GM23248 (cell line): ENCODE data around the gene DRC1. TPM values are rescaled to one million over a fixed set of nuclear protein-coding genes. Genes with fewer than 3 reads are reported as not detected.
"Not testable (repeated sequence)": the region's sequence is repeated elsewhere in the genome, so short reads cannot be mapped to it uniquely, and the experiment has no call there.

Experiments used
- DNase-seq: peaks from one replicate; pipeline ENCODE4 v3.0.0-alpha.2; 2015
- H2AFZ ChIP-seq: fragments of 200-600 bp; sonication (generic); 2 replicates; pipeline ENCODE4 v1.6.1; 2016; ENCODE audit warnings: antibody characterized with exemption
- H3F3A ChIP-seq: fragments of 200-600 bp; sonication (generic); 2 replicates; pipeline ENCODE4 v1.6.1; 2016; ENCODE audit warnings: mild to moderate bottlenecking, antibody characterized with exemption, mixed run types; ENCODE audit not compliant: insufficient read depth
- H3K27ac ChIP-seq: fragments of 200-600 bp; sonication (generic); 2 replicates; pipeline ENCODE4 v1.5.1; 2016; ENCODE audit warnings: mild to moderate bottlenecking
- H3K27me3 ChIP-seq: fragments of 200-600 bp; sonication (generic); replicated peaks from 2 replicates; pipeline ENCODE4 v1.6.1; 2016; ENCODE audit warnings: mild to moderate bottlenecking; ENCODE audit not compliant: insufficient read depth
- H3K36me3 ChIP-seq: fragments of 200-600 bp; sonication (generic); 2 replicates; pipeline ENCODE4 v1.6.1; 2016; ENCODE audit warnings: low read depth, mild to moderate bottlenecking
- H3K4me1 ChIP-seq: fragments of 200-600 bp; sonication (generic); 2 replicates; pipeline ENCODE4 v1.6.1; 2016; ENCODE audit warnings: mild to moderate bottlenecking; ENCODE audit not compliant: insufficient read depth
- H3K4me2 ChIP-seq: fragments of 200-600 bp; sonication (generic); one replicate; pipeline ENCODE4 v1.6.1; 2016; ENCODE audit warnings: mild to moderate bottlenecking; ENCODE audit not compliant: unreplicated experiment
- H3K4me3 ChIP-seq: fragments of 200-600 bp; sonication (generic); 2 replicates; pipeline ENCODE4 v1.5.1; 2016; ENCODE audit warnings: mild to moderate bottlenecking
- H3K79me2 ChIP-seq: fragments of 200-600 bp; sonication (generic); 2 replicates; pipeline ENCODE4 v1.6.1; 2016; ENCODE audit warnings: mild to moderate bottlenecking; ENCODE audit not compliant: insufficient read depth
- H3K9ac ChIP-seq: fragments of 200-600 bp; sonication (generic); 2 replicates; pipeline ENCODE4 v1.6.1; 2016; ENCODE audit warnings: mild to moderate bottlenecking
- H3K9me2 ChIP-seq: fragments of 200-600 bp; sonication (generic); 2 replicates; pipeline ENCODE4 v1.6.1; 2016; ENCODE audit warnings: mixed run types, mild to moderate bottlenecking, moderate library complexity; ENCODE audit not compliant: insufficient read depth
- H3K9me3 ChIP-seq: fragments of 200-600 bp; sonication (generic); one replicate; pipeline ENCODE4 v1.6.1; 2017; ENCODE audit warnings: low read depth
- H4K20me1 ChIP-seq: fragments of 200-600 bp; sonication (generic); 2 replicates; pipeline ENCODE4 v1.6.0; 2016; ENCODE audit not compliant: insufficient read depth
- EZH2 ChIP-seq: fragments of 200-600 bp; sonication (generic); IDR thresholded peaks from 2 replicates; pipeline ENCODE4 v1.6.1; 2018; ENCODE audit warnings: antibody characterized with exemption, mild to moderate bottlenecking; ENCODE audit not compliant: insufficient read depth, poor library complexity, severe bottlenecking
- EZH2phosphoT487 ChIP-seq: fragments of 200-600 bp; sonication (generic); IDR thresholded peaks from 2 replicates; pipeline ENCODE4 v1.6.1; 2018; ENCODE audit warnings: antibody characterized with exemption, moderate library complexity, mild to moderate bottlenecking, low read depth; ENCODE audit not compliant: insufficient read depth
- WGBS, 2 experiments: methylation state at CpG; one replicate each; pipeline ENCODE4 v1.1.6; 2015 to 2017; ENCODE audit warnings: low lambda C conversion rate in 2 of 2, low coverage in 1 of 2; ENCODE audit errors: missing lambda C conversion rate in 2 of 2; 5-methylcytosine and 5-hydroxymethylcytosine counted together
- in situ Hi-C: fragments of 300-500 bp; cut with MboI; formaldehyde crosslinking; loops from 2 replicates; pipeline ENCODE4 v1.15.0; 2020
- polyA plus RNA-seq: library from polyadenylated mRNA; unstranded; fragments of >200 nt; fragmentation: Nextera tagmentation; extraction: Ambion mirVana; gene quantifications from 2 replicates; pipeline ENCODE4 v1.2.1, GENCODE V29; 2016
- total RNA-seq: library from RNA; depleted of rRNA; stranded (reverse); fragments of >200 nt; shearing (Covaris generic); gene quantifications from 2 replicates; pipeline ENCODE4 v1.2.3, GENCODE V29; 2014; rRNA removed

The DRC1 gene
- total RNA-seq (0.89 TPM in 1 of 2 replicates, not detected in the other), polyA plus RNA-seq (0.35 TPM in 1 of 2 replicates, not detected in the other)

- H3K4me1 ChIP-seq, result no peaks in the 10 kb centered on the region
- no peaks in the 10 kb centered on the region for H3K9me3 ChIP-seq
- H3K9ac ChIP-seq, result peak within 1 kb of the TSS; percentile 76
- H3K79me2 ChIP-seq, result no peaks in the 10 kb centered on the region
- peak; percentile 92 for DNase-seq
- H4K20me1 ChIP-seq, result no peaks in the 10 kb centered on the region
- H3K4me3 ChIP-seq, result peak within 1 kb of the TSS; percentile 66
- peak within 1 kb of the TSS; percentile 83 for H2AFZ ChIP-seq
- H3K36me3 ChIP-seq, result no peaks in the 10 kb centered on the region
- no peaks in the 10 kb centered on the region for H3K9me2 ChIP-seq
- H3K27ac ChIP-seq, result peak within 1 kb of the TSS; percentile 61
- no peaks in the 10 kb centered on the region for H3K27me3 ChIP-seq
- H3F3A ChIP-seq, result 0 out of 2 replicates have a peak, but pooled peaks cover 12% of the 10 kb centered on the region
- TF ChIP-seq EZH2phosphoT487 (no peak), EZH2 (no peak)
- 10 to 11% methylated on average over 41 to 61 of the region's 63 CpGs for WGBS, 2 experiments
- in situ Hi-C loops, result no loop called here
- peak within 1 kb of the TSS; percentile 63 for H3K4me2 ChIP-seq
These were observed at the start of gene DRC1 for GRCh38 chr2:26401739-26402541. Gene DRC1 (plus strand): TSS chr2:26401920. CDS start chr2:26401990, 70 bp downstream.

DNA sequence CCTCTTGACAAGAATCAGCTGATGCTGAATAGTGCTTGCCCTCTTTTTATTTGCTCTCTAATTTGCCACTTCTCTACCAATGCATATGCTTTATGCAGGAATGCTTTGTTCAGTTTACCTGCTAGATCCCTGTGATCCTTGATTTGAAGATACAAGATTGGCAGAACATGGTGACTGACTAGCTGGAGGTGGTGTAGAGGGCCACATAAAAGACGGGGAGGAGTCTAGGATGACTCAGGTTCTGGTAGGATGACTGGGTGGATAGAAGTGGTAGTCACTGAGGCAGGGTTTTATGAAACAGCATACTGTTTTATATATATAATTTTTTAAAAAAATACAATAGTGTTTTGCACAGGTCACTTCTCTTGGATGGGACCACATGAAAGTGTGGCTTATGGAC, 48.8 kb upstream of the DRC1 start:
- H3K9me3 ChIP-seq, result no peaks in the 10 kb centered on the region
- H3K36me3 ChIP-seq, result no peaks in the 10 kb centered on the region
- in situ Hi-C loops, result no loop called here
- no peaks in the 10 kb centered on the region for H3K27me3 ChIP-seq
- no peaks in the 10 kb centered on the region for H3K9me2 ChIP-seq
- TF ChIP-seq EZH2phosphoT487 (no peak), EZH2 (no peak)
- no peak overlapping the region for H3K4me3 ChIP-seq
- H3K9ac ChIP-seq, result no peak overlapping the region
- H3K27ac ChIP-seq, result peak overlapping the region; percentile 15
- H3K79me2 ChIP-seq, result peaks cover 100% of the 10 kb centered on the region
- H3K4me2 ChIP-seq, result no peak overlapping the region
- H3F3A ChIP-seq, result peaks cover 9% of the 10 kb centered on the region; the same call in 1 of the 2 replicates
- peaks cover 24% of the 10 kb centered on the region for H3K4me1 ChIP-seq
- H2AFZ ChIP-seq, result no peak overlapping the region
- WGBS, 2 experiments, result 23 to 27% methylated on average over 1 of the region's 1 CpG
- peaks cover 7% of the 10 kb centered on the region; the same call in 1 of the 2 replicates for H4K20me1 ChIP-seq
- peak; percentile 76 for DNase-seq

GRCh38 chr2:26354469-26354868, 47.3 kb upstream of the DRC1 start:
- H4K20me1 ChIP-seq, H3K9me3 ChIP-seq, H3K27ac ChIP-seq, H3K9ac ChIP-seq, H3K27me3 ChIP-seq, H3K36me3 ChIP-seq, H3K4me3 ChIP-seq, H3K9me2 ChIP-seq, H2AFZ ChIP-seq, H3K4me2 ChIP-seq, DNase-seq, in situ Hi-C loops, H3F3A ChIP-seq: not testable (repeated sequence)
- WGBS, 2 experiments, result 97 to 98% methylated on average over 16 of the region's 16 CpGs
- Histone ChIP-seq H3K4me1 (peaks cover 19% of the 10 kb centered on the region), H3K79me2 (peaks cover 100% of the 10 kb centered on the region)

- Histone ChIP-seq H2AFZ (no peak overlapping the region), H3K4me2 (peak overlapping the region; percentile 58), H3K9me2 (no peaks in the 10 kb centered on the region), H3K36me3 (no peaks in the 10 kb centered on the region), H3K27me3 (no peaks in the 10 kb centered on the region), H3F3A (peaks cover 9% of the 10 kb centered on the region; the same call in 1 of the 2 replicates), H4K20me1 (no peaks in the 10 kb centered on the region), H3K9ac (peak overlapping the region; percentile 30), H3K9me3 (no peaks in the 10 kb centered on the region), H3K27ac (peak overlapping the region; percentile 66), H3K79me2 (peaks cover 100% of the 10 kb centered on the region), H3K4me1 (peaks cover 19% of the 10 kb centered on the region), H3K4me3 (peak overlapping the region; percentile 27; the same call in 1 of the 2 replicates)
- 45 to 55% methylated on average over 8 to 9 of the region's 9 CpGs for WGBS, 2 experiments
- in situ Hi-C loops, result no loop called here
- no peak for TF ChIP-seq EZH2
- TF ChIP-seq EZH2phosphoT487, result no peak
- DNase-seq, result peak; percentile 93
These were observed 46.4 kb upstream of the DRC1 start for GRCh38 chr2:26355038-26355995.
